Measurements from ENCODE around the gene NSFL1C. TPM values are rescaled to one million over a fixed set of nuclear protein-coding genes. Genes with fewer than 3 reads are reported as not detected.

Gene NSFL1C
- total RNA-seq, 1 donor, result 30.0 TPM

DNA sequence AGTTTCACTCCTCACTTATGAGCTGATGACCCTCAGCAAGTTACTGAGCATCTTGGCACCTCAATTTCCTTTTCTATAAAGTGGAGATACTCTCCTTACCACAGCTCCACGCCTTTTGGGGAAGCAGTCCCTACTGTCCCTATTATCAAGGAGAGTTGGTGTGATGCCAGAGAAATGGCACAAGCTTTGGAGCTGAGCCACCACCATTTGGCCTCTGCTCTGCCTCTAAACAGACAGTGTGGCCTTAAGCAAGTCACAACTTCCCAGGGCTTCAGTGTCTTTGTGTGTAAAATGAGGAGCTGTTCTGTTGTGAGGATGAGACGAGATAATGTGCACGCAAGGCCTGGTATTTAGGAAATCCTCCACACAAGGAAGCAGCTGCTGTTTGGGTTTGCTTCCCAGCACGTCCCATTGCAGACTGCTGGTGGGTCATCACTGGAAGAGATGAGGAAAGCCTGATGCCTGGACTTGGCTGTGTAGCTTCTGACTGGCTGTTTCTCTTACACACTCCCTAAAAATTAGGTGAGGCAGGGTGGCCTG is 18.5 kb downstream of the NSFL1C start:
- TF ChIP-seq, protein P1, sequence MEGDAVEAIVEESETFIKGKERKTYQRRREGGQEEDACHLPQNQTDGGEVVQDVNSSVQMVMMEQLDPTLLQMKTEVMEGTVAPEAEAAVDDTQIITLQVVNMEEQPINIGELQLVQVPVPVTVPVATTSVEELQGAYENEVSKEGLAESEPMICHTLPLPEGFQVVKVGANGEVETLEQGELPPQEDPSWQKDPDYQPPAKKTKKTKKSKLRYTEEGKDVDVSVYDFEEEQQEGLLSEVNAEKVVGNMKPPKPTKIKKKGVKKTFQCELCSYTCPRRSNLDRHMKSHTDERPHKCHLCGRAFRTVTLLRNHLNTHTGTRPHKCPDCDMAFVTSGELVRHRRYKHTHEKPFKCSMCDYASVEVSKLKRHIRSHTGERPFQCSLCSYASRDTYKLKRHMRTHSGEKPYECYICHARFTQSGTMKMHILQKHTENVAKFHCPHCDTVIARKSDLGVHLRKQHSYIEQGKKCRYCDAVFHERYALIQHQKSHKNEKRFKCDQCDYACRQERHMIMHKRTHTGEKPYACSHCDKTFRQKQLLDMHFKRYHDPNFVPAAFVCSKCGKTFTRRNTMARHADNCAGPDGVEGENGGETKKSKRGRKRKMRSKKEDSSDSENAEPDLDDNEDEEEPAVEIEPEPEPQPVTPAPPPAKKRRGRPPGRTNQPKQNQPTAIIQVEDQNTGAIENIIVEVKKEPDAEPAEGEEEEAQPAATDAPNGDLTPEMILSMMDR (IDR thresholded peaks at IDR 0.05; ENCODE audit: extremely low read depth, low read depth, low read length), result no peak
- Histone ChIP-seq H3K4me1 (ENCODE audit: insufficient read depth, low read length) (no peaks in the 10 kb centered on the region), H3K27ac (ENCODE audit: low read depth, low read length) (no peak overlapping the region), H3K27me3 (ENCODE audit: insufficient read depth, low read length) (no peaks in the 10 kb centered on the region), H3K79me2 (ENCODE audit: insufficient read depth, low read length) (no peaks in the 10 kb centered on the region), H3K36me3 (ENCODE audit: insufficient read depth, low read length) (peaks cover 95% of the 10 kb centered on the region), H4K20me1 (ENCODE audit: insufficient read depth, low read length) (no peaks in the 10 kb centered on the region), H3K4me3 (ENCODE audit: insufficient read depth, low read length) (no peak overlapping the region), H3K9me3 (ENCODE audit: low read depth, low read length) (peaks cover 4% of the 10 kb centered on the region), H2AFZ (ENCODE audit: low read length) (no peak overlapping the region), H3K4me2 (ENCODE audit: insufficient read depth, low read length) (no peak overlapping the region)
- no peak for DNase-seq (ENCODE audit: insufficient read length, low spot score, missing footprints)

DNA sequence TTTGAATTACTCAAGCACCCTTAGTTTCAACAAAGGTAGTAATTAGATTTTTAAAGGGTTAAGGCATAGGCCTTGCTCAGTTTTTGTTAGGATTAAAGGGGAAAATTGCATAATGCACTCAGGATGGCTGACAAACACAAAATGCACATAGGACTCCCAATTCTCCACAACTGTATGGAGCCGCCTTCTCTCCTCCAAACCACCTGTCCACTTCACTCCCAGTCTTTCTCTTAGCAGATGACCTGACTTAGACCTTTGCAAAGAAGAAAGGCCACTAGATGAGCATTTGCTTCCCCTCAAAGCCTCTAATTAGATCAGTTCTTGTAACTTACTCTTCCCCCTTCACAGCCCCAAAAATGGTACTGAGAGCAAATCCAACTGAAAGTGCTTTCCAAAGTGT is 20.1 kb downstream of the NSFL1C start:
- peaks cover 4% of the 10 kb centered on the region for H3K9me3 ChIP-seq (ENCODE audit: low read depth, low read length)
- no peaks in the 10 kb centered on the region for H3K27me3 ChIP-seq (ENCODE audit: insufficient read depth, low read length)
- no peak overlapping the region for H3K27ac ChIP-seq (ENCODE audit: low read depth, low read length)
- DNase-seq (ENCODE audit: insufficient read length, low spot score, missing footprints), result no peak
- TF ChIP-seq, protein P1 (IDR thresholded peaks at IDR 0.05; ENCODE audit: extremely low read depth, low read depth, low read length), result no peak
- H3K79me2 ChIP-seq (ENCODE audit: insufficient read depth, low read length), result no peaks in the 10 kb centered on the region
- no peak overlapping the region for H3K4me2 ChIP-seq (ENCODE audit: insufficient read depth, low read length)
- H4K20me1 ChIP-seq (ENCODE audit: insufficient read depth, low read length), result no peaks in the 10 kb centered on the region
- H3K36me3 ChIP-seq (ENCODE audit: insufficient read depth, low read length), result peaks cover 87% of the 10 kb centered on the region
- no peak overlapping the region for H3K4me3 ChIP-seq (ENCODE audit: insufficient read depth, low read length)
- H3K4me1 ChIP-seq (ENCODE audit: insufficient read depth, low read length), result no peaks in the 10 kb centered on the region
- H2AFZ ChIP-seq (ENCODE audit: low read length), result no peak overlapping the region

DNA sequence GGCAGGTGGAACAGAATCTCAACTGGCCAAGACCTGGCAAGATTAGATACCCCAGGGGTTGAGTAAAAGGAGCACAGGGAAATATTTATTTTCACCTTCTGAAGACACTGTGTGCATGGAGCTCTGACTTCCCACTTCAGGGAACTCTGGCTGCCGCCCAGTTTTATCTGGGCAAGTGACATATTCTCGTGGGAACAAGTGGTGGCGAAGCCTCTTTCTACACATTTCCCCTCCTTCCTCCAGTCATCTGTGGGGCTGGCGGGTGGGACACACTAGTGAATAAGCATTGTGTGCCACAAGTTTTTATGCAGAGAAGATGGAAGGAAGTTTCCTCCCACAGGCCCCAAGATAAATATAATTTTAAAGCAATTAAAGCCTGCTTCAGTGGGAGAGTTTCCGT is 23.6 kb downstream of the NSFL1C start:
- Histone ChIP-seq H4K20me1 (ENCODE audit: insufficient read depth, low read length) (no peaks in the 10 kb centered on the region), H3K4me2 (ENCODE audit: insufficient read depth, low read length) (no peak overlapping the region), H3K79me2 (ENCODE audit: insufficient read depth, low read length) (no peaks in the 10 kb centered on the region), H3K27me3 (ENCODE audit: insufficient read depth, low read length) (no peaks in the 10 kb centered on the region), H3K9me3 (ENCODE audit: low read depth, low read length) (no peaks in the 10 kb centered on the region), H2AFZ (ENCODE audit: low read length) (no peak overlapping the region), H3K27ac (ENCODE audit: low read depth, low read length) (no peak overlapping the region), H3K4me3 (ENCODE audit: insufficient read depth, low read length) (no peak overlapping the region), H3K4me1 (ENCODE audit: insufficient read depth, low read length) (no peaks in the 10 kb centered on the region), H3K36me3 (ENCODE audit: insufficient read depth, low read length) (peaks cover 54% of the 10 kb centered on the region)
- DNase-seq (ENCODE audit: insufficient read length, low spot score, missing footprints), result no peak
- TF ChIP-seq, protein P1 (IDR thresholded peaks at IDR 0.05; ENCODE audit: extremely low read depth, low read depth, low read length), result no peak

DNA sequence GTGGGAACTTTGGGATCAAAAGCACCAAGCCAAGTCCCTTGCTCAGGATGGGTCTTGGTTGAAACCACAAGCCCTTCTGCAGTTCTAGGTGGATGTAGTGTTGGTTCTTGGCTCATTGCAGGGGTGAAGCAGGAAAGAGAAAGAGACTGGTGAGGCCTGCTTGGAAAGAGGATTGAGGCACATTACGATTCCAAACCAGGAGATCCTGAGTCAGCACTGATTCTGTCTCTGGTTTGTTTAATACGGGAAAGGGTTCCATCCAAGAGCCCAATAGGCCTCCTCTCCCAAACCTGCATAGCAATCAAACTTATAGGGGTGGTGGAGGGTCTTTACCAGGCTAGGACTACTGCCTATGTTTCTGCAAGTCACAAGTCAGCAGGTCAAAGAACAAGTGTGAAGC is 24.3 kb downstream of the NSFL1C start:
- Histone ChIP-seq H3K4me2 (ENCODE audit: insufficient read depth, low read length) (no peak overlapping the region), H3K79me2 (ENCODE audit: insufficient read depth, low read length) (no peaks in the 10 kb centered on the region), H3K36me3 (ENCODE audit: insufficient read depth, low read length) (peaks cover 48% of the 10 kb centered on the region), H4K20me1 (ENCODE audit: insufficient read depth, low read length) (no peaks in the 10 kb centered on the region), H3K27me3 (ENCODE audit: insufficient read depth, low read length) (no peaks in the 10 kb centered on the region), H3K9me3 (ENCODE audit: low read depth, low read length) (no peaks in the 10 kb centered on the region), H3K27ac (ENCODE audit: low read depth, low read length) (no peak overlapping the region), H2AFZ (ENCODE audit: low read length) (no peak overlapping the region), H3K4me1 (ENCODE audit: insufficient read depth, low read length) (no peaks in the 10 kb centered on the region), H3K4me3 (ENCODE audit: insufficient read depth, low read length) (no peak overlapping the region)
- no peak for DNase-seq (ENCODE audit: insufficient read length, low spot score, missing footprints)
- TF ChIP-seq, protein P1 (IDR thresholded peaks at IDR 0.05; ENCODE audit: extremely low read depth, low read depth, low read length), result no peak

All from osteoblast (primary cell).